ENCODE data around the gene C3orf49.

GRCh38 chr3:63864008-63864964 is 45.2 kb downstream of the C3orf49 start:
- TF ChIP-seq CTCF (IDR thresholded peaks at IDR 0.05), result no peak
- TF ChIP-seq POLR2A (IDR thresholded peaks at IDR 0.05), result no peak

Measured in esophagus squamous epithelium (tissue), 4 donors.